SK-N-SH (cell line): ENCODE measurements around the gene ANAPC2.

Experiments
- CHD2 ChIP-seq: fragments of 150-350 bp; IDR thresholded peaks from 2 replicates; pipeline ENCODE4 v1.6.1; 2018; ENCODE audit warnings: low read length; ENCODE audit not compliant: partially characterized antibody
- CTCF ChIP-seq: fragments of 200-600 bp; sonication (generic); IDR thresholded peaks from 2 replicates; pipeline ENCODE4 v1.6.1; 2017; ENCODE audit warnings: antibody characterized with exemption, mild to moderate bottlenecking, moderate library complexity
- EP300 ChIP-seq, 2 experiments: IDR thresholded peaks; 2 replicates each; pipeline versions ENCODE4 v1.4.0 to v1.6.1; 2012; ENCODE audit warnings: borderline replicate concordance in 1 of 2, low read depth in 1 of 2, low read length in 1 of 2
- EZH2phosphoT487 ChIP-seq: fragments of 200-600 bp; sonication (generic); IDR thresholded peaks from 2 replicates; pipeline ENCODE4 v1.6.1; 2017; ENCODE audit warnings: low read depth, mixed run types, mild to moderate bottlenecking, antibody characterized with exemption, moderate library complexity, borderline replicate concordance
- IRF3 ChIP-seq: fragments of 150-350 bp; IDR thresholded peaks from 2 replicates; pipeline ENCODE4 v1.6.1; 2016; ENCODE audit warnings: mild to moderate bottlenecking, low read depth, low read length
- JUND ChIP-seq: IDR thresholded peaks from 2 replicates; pipeline ENCODE4 v1.4.0; 2012
- MAX ChIP-seq: IDR thresholded peaks from 2 replicates; pipeline ENCODE4 v1.4.0; 2012; ENCODE audit warnings: low read depth
- NFIC ChIP-seq: IDR thresholded peaks from 2 replicates; pipeline ENCODE4 v1.4.0; 2012; ENCODE audit warnings: borderline replicate concordance
- POLR2AphosphoS5 ChIP-seq: IDR thresholded peaks from 2 replicates; pipeline ENCODE4 v1.6.1; 2012; ENCODE audit warnings: low read depth, low read length
- RAD21 ChIP-seq: IDR thresholded peaks from 2 replicates; pipeline ENCODE4 v1.6.1; 2012; ENCODE audit warnings: mild to moderate bottlenecking, low read length
- RFX5 ChIP-seq: IDR thresholded peaks from 2 replicates; pipeline ENCODE4 v1.6.1; 2012; ENCODE audit warnings: mild to moderate bottlenecking, improper control_type of control experiment, low read length
- TAF1 ChIP-seq: IDR thresholded peaks from 2 replicates; pipeline ENCODE4 v1.6.1; 2012; ENCODE audit warnings: low read depth, mild to moderate bottlenecking, low read length, moderate library complexity, borderline replicate concordance
- TCF12 ChIP-seq: IDR thresholded peaks from 2 replicates; pipeline ENCODE4 v1.4.0; 2012
- USF2 ChIP-seq: fragments of 150-350 bp; IDR thresholded peaks from 2 replicates; pipeline ENCODE4 v1.6.1; 2017; ENCODE audit warnings: antibody characterized with exemption, low read length, low read depth, borderline replicate concordance

GRCh38 chr9:137228506-137228967 is 40.2 kb upstream of the ANAPC2 start:
- TF ChIP-seq USF2 (no peak), CTCF (no peak), CHD2 (no peak), TAF1 (no peak), IRF3 (no peak), MAX (no peak), RAD21 (no peak), NFIC (no peak), EP300 (IDR thresholded peaks at IDR 0.05; ENCODE audit: borderline replicate concordance in 1 of 2, low read depth in 1 of 2, low read length in 1 of 2) (no peak), EZH2phosphoT487 (no peak), TCF12 (no peak), JUND (no peak), POLR2AphosphoS5 (no peak), RFX5 (no peak)
